Peyer's patch (tissue), 4 donors: ENCODE data around the gene MOSMO.

Experiments
- POLR2A ChIP-seq, 2 donors: fragments of 450-650 bp; IDR thresholded peaks; one replicate each; pipeline ENCODE4 v1.5.1; 2017; ENCODE audit warnings: antibody characterized with exemption in 2 of 2, mild to moderate bottlenecking in 2 of 2, moderate library complexity in 2 of 2
- TF ChIP-seq, protein P1 (sequence below), 6 experiments: fragments of 450-650 bp in 4 of 6; fragments of 200-600 bp in 2 of 6; sonication (generic) in 1 of 6; IDR thresholded peaks; one replicate each; pipeline ENCODE4 v1.5.1; 2017 to 2019; ENCODE audit warnings: antibody characterized with exemption in 6 of 6, mild to moderate bottlenecking in 3 of 6, moderate library complexity in 1 of 6

- TF ChIP-seq, protein P1, sequence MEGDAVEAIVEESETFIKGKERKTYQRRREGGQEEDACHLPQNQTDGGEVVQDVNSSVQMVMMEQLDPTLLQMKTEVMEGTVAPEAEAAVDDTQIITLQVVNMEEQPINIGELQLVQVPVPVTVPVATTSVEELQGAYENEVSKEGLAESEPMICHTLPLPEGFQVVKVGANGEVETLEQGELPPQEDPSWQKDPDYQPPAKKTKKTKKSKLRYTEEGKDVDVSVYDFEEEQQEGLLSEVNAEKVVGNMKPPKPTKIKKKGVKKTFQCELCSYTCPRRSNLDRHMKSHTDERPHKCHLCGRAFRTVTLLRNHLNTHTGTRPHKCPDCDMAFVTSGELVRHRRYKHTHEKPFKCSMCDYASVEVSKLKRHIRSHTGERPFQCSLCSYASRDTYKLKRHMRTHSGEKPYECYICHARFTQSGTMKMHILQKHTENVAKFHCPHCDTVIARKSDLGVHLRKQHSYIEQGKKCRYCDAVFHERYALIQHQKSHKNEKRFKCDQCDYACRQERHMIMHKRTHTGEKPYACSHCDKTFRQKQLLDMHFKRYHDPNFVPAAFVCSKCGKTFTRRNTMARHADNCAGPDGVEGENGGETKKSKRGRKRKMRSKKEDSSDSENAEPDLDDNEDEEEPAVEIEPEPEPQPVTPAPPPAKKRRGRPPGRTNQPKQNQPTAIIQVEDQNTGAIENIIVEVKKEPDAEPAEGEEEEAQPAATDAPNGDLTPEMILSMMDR (IDR thresholded peaks at IDR 0.05) = no peak
- TF ChIP-seq POLR2A (IDR thresholded peaks at IDR 0.05) = no peak
Observed at GRCh38 chr16:21986692-21987246, 21.1 kb upstream of the MOSMO start.
